ENCODE results near the gene SLC2A5.
A peak's percentile ranks its signal among the peaks of the same experiment; 100 is the strongest.
"Not testable (repeated sequence)": the region's sequence is repeated elsewhere in the genome, so short reads cannot be mapped to it uniquely, and the experiment has no call there.

SLC2A5 gene

GRCh38 chr1:9008236-9008635 lies 61.2 kb downstream of the SLC2A5 start:
- no peak for DNase-seq (ENCODE audit: low read depth, low spot score)

- no peak for DNase-seq (ENCODE audit: low read depth, low spot score)
Observed at GRCh38 chr1:9006956-9007615, 62.3 kb downstream of the SLC2A5 start.

- DNase-seq (ENCODE audit: low read depth, low spot score), result no peak
Observed at GRCh38 chr1:9005395-9005708, 64.1 kb downstream of the SLC2A5 start.

GRCh38 chr1:9004700-9005394 lies 64.6 kb downstream of the SLC2A5 start:
- DNase-seq (ENCODE audit: low read depth, low spot score), result peak; percentile 73

- DNase-seq (ENCODE audit: low read depth, low spot score), result no peak
Observed at GRCh38 chr1:9004031-9004699, 65.3 kb downstream of the SLC2A5 start.

- DNase-seq (ENCODE audit: low read depth, low spot score), result not testable (repeated sequence)
Observed at GRCh38 chr1:9002215-9002560, 67.2 kb downstream of the SLC2A5 start.

- not testable (repeated sequence) for DNase-seq (ENCODE audit: low read depth, low spot score)
Observed at GRCh38 chr1:9001534-9002214, 67.8 kb downstream of the SLC2A5 start.

GRCh38 chr1:8993962-8994675 lies 75.3 kb downstream of the SLC2A5 start:
- DNase-seq (ENCODE audit: low read depth, low spot score), result not testable (repeated sequence)

GRCh38 chr1:8992936-8993687 lies 76.3 kb downstream of the SLC2A5 start:
- DNase-seq (ENCODE audit: low read depth, low spot score), result no peak

GRCh38 chr1:8989821-8990220 lies 79.6 kb downstream of the SLC2A5 start:
- DNase-seq (ENCODE audit: low read depth, low spot score), result no peak

- DNase-seq (ENCODE audit: low read depth, low spot score), result no peak
Observed at GRCh38 chr1:8989061-8989460, 80.4 kb downstream of the SLC2A5 start.

- no peak for DNase-seq (ENCODE audit: low read depth, low spot score)
Observed at GRCh38 chr1:8988618-8988967, 80.8 kb downstream of the SLC2A5 start.

GRCh38 chr1:8987881-8988617 lies 81.4 kb downstream of the SLC2A5 start:
- no peak for DNase-seq (ENCODE audit: low read depth, low spot score)

- no peak for DNase-seq (ENCODE audit: low read depth, low spot score)
Observed at GRCh38 chr1:8986814-8987190, 82.6 kb downstream of the SLC2A5 start.

GRCh38 chr1:8985915-8986813 lies 83.3 kb downstream of the SLC2A5 start:
- DNase-seq (ENCODE audit: low read depth, low spot score), result no peak
